GM19372 (cell line): ENCODE measurements around the gene DFFA.
"Not testable (repeated sequence)": the region's sequence is repeated elsewhere in the genome, so short reads cannot be mapped to it uniquely, and the experiment has no call there.

Experiments used
- ATAC-seq: cut with Tn5 transposase; IDR thresholded peaks from one replicate; pipeline ENCODE4 v1.9.1; 2021; ENCODE audit warnings: mild to moderate bottlenecking, low read depth, moderate library complexity; ENCODE audit not compliant: unreplicated experiment

The DFFA gene

DNA sequence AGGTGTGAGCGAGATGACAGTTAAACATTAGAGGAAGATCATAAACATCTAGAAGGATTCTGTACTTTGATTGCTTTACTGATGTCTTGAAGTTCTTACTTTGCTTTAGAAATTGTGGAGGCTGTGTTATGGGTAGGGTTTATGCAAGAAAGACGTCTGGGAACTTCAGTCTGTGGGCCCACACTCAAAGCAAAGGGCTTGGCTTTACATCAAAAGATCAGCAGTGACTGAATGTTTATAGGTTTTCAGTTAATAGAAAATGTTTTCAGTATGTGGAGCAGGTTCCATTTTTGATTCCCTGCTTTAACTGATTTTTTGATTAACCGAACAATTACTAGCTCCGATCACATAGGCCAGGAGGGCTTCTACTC, 34.3 kb upstream of the DFFA start:
- no peak for ATAC-seq

- ATAC-seq = not testable (repeated sequence)
Measured at GRCh38 chr1:10506046-10506676, 33.8 kb upstream of the DFFA start.

DNA sequence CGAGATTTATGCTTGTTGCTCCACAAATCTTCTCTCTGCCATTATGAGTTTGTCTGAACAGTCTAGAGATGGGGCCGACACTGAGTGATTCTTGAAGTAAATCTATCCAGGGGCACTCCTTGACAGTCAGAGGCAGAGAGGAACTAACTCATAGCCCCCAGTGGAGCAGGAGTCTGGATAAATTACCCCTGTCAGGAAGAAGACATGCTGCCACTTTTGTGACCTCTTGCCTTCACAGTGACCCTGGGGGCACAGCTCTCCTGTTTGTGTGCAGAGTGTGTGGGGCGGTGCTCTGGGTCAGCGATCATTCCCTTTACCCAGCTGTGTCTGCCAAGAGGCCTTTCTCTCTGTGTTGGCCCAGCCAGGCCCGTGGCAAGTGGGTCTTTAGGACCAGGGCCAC, 31.9 kb upstream of the DFFA start:
- ATAC-seq = no peak

- ATAC-seq = no peak
Measured at GRCh38 chr1:10502206-10502605, 29.9 kb upstream of the DFFA start.

- ATAC-seq = no peak
Measured at GRCh38 chr1:10498231-10498630, 25.9 kb upstream of the DFFA start.

DNA sequence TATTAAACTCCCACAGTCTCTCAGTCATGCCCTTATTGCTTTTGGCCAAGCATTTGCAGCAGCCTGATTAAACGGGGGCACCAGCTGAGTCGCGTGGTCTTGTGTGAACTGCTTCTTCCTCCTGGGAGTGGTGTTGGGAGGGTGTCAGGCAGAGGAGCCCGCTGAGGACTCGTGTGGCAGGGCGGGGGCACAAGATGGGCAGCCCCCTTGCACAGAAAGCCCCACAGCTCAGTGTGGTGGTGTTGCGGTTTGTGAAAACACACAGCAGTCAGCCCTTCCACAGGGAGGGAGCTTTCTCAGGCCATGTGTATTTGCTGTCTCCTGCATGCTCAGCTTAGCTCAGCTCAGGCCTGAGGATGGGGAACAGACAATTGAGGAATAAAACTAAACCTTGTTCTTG, 24.8 kb upstream of the DFFA start:
- no peak for ATAC-seq

- ATAC-seq = no peak
Measured at GRCh38 chr1:10495952-10496351, 23.6 kb upstream of the DFFA start.

- no peak for ATAC-seq
Measured at GRCh38 chr1:10495475-10495817, 23.1 kb upstream of the DFFA start.

DNA sequence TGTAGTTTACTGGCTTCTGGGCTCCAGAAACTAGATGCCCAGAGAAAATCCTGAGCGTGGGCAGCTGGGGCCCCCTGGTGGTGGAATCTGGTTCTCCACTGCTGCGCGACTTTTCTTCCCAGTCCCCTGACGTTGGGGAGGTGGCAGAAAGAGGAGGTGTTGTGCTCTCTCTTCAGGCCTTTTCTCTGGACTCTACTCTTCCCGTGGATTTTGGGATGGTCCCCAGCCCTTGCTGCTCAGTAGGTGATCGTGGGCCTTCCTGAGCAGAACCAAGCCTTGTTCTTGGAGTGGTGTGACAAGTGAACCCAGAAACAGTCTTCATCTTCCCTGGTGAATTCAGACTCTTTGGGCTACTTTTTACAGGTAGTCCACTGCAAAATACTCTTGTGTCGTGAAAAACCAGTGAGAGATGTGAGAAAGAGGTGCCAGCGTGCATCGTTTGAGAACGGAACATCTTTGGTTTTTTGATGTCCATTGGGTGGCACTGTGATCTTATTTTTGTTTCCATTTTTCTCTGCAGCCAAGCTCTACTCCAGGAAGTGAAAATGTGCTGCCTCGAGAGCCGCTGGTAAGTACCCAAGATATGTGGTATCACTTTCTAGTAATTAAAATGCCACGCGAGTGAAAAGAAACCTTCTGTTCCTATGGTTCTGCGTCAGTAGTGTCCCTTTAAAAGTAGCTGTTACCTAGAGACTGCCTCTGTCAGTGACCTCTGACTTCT, 22.6 kb upstream of the DFFA start:
- ATAC-seq = peak; percentile 78

- ATAC-seq = no peak
Measured at GRCh38 chr1:10494418-10494753, 22.1 kb upstream of the DFFA start.

- ATAC-seq = no peak
Measured at GRCh38 chr1:10490286-10490970, 18.1 kb upstream of the DFFA start.

DNA sequence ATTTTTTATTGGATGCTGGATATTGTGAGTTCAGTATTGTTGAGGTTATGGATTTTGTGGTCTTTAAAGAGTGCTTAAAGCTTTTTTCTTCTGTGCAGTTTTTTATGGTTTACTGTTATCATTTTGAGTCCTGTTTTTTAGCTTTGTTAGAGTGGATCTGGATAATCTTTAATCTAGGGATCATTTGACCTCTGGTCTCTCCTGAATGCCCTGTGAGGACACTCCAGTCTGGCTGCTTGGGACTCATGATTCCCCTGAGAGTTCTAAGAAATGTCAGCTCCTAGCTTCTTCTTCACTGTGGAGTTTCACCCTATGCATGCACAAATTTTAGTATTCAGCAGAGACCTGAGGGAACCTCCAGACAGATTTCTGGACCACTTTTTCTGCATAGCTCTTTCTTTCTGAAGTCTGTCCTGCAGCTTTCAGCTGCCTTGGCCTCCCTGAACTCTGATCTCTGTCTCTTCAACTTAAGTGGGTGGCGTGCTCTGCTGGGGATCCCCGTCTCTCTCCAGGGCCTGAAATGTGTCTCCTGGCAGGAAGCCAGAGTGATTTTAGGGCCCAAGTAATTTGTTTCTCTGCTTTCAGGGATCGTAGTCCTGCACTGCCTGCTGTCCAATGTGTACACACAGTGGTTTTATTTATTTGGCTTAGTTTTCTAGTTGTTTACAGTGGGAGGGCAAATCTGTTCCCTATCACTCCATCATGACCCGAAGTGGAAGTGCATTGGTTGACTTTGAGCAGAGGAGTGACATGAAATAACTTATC, 17.1 kb upstream of the DFFA start:
- ATAC-seq = no peak

DNA sequence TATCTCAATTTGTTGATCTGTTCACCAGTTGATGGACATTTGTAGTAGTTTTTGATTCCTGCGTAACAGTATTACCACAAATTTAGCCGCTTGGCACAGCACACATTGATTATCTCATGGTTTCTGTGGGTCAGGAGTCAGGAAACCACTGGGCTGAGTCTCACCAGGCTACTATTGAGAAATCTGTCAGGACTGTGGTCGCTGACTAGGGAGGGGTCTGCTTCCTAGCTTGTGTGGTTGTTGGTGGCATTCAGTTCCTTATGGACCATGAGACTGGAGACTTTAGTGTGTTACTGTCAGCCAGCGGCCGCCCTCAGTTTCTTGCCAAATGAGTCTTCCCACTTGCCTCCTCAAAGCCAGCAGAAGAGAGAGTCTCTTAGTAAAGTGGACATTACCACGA, 12.2 kb upstream of the DFFA start:
- ATAC-seq = no peak

DNA sequence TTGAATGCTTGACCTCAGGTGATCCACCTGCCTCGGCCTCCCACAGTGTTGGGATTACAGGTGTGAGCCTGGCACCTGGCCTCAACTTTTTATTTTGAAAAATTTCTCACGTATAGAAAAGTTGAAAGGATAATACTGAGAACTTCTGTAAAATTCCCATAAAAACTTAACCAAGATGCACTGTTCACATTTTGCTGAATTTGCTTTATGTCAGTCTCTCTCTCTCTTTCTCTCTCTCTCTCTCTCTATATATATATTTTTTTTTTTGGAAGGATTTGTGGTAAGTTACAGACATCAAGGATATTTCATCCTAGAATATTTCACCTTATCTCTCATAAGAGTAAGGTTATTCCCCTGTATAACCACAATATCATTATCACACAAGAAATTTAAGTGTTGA, 8.3 kb upstream of the DFFA start:
- no peak for ATAC-seq

DNA sequence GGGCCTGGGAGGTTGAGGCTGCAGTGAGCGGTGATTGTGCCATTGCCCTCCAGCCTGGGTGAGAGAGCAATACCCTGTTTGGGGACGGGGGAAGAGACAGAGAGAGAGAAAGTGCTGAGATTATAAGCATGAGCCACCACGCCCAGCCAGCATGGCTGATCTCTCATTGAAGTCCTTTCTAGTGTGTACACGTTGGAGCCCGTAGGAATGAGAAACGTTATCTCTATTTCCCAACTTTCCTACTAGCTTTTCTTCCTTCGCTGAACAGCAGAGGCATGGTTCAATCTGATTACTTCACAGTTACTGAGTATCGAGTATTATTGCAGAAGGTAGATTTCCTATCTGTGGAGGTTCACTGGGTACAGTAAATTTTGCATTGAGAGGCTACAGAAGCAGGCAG, 7.0 kb upstream of the DFFA start:
- ATAC-seq = no peak

DNA sequence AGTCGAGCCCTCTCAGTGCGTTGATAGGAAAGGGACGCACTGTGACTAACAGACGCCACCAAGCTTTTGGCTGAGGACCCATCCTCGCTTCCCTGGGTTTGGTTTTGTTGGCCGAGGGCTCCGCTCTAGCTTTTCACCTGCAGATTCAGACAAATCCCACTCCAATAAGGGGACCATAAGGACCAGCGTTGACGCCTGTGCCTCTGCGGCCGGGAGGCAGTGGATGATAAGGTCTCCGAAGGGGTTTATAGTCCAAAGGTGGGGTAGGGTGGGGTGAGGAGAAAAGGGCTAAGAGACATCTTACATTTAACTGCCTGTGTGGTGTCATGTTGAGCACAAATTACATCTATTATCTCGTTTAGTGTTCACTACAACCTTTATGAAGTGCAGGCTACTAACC, 3.2 kb upstream of the DFFA start:
- no peak for ATAC-seq

GRCh38 chr1:10474613-10475507, 2.5 kb upstream of the DFFA start, which contains the start of gene PEX14:
TSS of gene PEX14 (plus strand) at chr1:10474950. CDS start at chr1:10474967, 17 bp downstream.
- peak; percentile 55 for ATAC-seq

DNA sequence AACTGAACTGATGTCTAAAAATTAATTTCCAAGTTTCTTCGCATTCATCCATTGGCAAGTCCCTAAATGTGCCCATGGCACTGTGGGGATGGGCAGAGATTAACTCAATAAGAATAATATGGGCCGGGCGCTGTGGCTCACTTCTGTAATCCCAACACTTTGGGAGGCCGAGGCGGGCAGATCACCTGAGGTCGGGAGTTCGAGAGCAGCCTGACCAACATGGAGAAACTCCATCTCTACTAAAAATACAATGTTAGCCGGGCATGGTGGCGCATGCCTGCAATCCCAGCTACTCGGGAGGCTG, 1.9 kb upstream of the DFFA start:
- not testable (repeated sequence) for ATAC-seq

DNA sequence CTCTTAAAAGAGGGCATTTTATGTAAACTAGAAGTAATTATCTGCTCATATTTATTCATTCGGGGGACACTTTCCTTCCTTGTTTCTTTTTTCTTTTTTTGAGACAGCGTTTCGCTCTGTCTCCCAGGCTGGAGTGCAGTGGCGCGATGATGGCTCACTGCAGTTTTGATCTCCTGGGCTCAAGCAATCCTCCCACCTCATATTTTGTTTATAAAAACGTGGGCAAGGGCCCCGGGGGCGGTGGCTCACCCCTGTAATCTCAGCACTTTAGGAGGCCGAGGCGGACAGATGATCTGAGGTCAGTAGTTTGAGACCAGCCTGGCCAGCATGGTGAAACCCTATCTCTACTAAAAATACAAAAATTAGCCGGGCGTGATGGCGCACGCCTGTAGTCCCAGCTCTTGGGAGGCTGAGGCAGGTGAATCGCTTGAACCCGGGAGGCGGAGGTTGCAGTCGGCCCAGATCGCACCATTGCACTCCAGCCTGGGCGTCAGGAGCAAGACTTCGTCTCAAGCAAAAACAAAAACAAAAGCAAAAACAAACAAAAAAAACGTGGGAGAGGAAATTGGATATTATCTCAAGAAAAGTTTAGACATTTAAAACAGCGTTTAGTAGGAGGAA, 926 bp upstream of the DFFA start:
- no peak for ATAC-seq
